Neural cell (in vitro differentiated cells): ENCODE results near the gene CXCR5. TPM values are rescaled to one million over a fixed set of nuclear protein-coding genes. Genes with fewer than 3 reads are reported as not detected.

ENCODE experiments used
- H2AFZ ChIP-seq: fragments of 200-600, 300-800 bp; sonication (generic), shearing (Covaris generic); 2 replicates; pipeline ENCODE4 v1.6.0; 2014; ENCODE audit warnings: low read depth, mild to moderate bottlenecking, antibody characterized with exemption, low read length, moderate library complexity
- H3F3A ChIP-seq: fragments of 200-600 bp; shearing (Covaris generic); 2 replicates; pipeline ENCODE4 v1.6.1; 2016; ENCODE audit warnings: mild to moderate bottlenecking, moderate library complexity, mixed read lengths, antibody characterized with exemption, low read length; ENCODE audit not compliant: insufficient read depth, poor library complexity, severe bottlenecking
- H3K27ac ChIP-seq: fragments of 200-600, 300-800 bp; sonication (generic), shearing (Covaris generic); 2 replicates; pipeline ENCODE4 v1.5.1; 2014; ENCODE audit warnings: mild to moderate bottlenecking, low read length, moderate library complexity
- H3K27me3 ChIP-seq: fragments of 300-800, 200-600 bp; sonication (generic), shearing (Covaris generic); 2 replicates; pipeline ENCODE4 v1.6.0; 2014; ENCODE audit warnings: mild to moderate bottlenecking, low read depth, low read length, moderate library complexity; ENCODE audit not compliant: insufficient read depth
- H3K36me3 ChIP-seq: fragments of 300-800, 200-600 bp; sonication (generic), shearing (Covaris generic); 2 replicates; pipeline ENCODE4 v1.5.1; 2014; ENCODE audit warnings: mild to moderate bottlenecking, antibody characterized with exemption, low read length, moderate library complexity; ENCODE audit not compliant: insufficient read depth
- H3K4me2 ChIP-seq: fragments of 300-800, 200-600 bp; sonication (generic), shearing (Covaris generic); 2 replicates; pipeline ENCODE4 v1.6.0; 2014; ENCODE audit warnings: mild to moderate bottlenecking, low read length
- H3K4me3 ChIP-seq: fragments of 300-800, 200-600 bp; sonication (generic), shearing (Covaris generic); 2 replicates; pipeline ENCODE4 v1.5.1; 2014; ENCODE audit warnings: mild to moderate bottlenecking, low read length, moderate library complexity
- H3K79me2 ChIP-seq: fragments of 200-600 bp; shearing (Covaris generic); replicated peaks from 2 replicates; pipeline ENCODE4 v1.6.0; 2014; ENCODE audit warnings: mild to moderate bottlenecking, low read length, moderate library complexity; ENCODE audit not compliant: insufficient read depth
- H3K9ac ChIP-seq: fragments of 300-800, 200-600 bp; sonication (generic), shearing (Covaris generic); 2 replicates; pipeline ENCODE4 v1.6.1; 2016; ENCODE audit warnings: mild to moderate bottlenecking, low read length, mixed read lengths
- H3K9me2 ChIP-seq: fragments of 200-600 bp; shearing (Covaris generic); 2 replicates; pipeline ENCODE4 v1.6.1; 2016; ENCODE audit warnings: mild to moderate bottlenecking, low read length, mixed read lengths; ENCODE audit not compliant: insufficient read depth
- H3K9me3 ChIP-seq: fragments of 200-600, 300-800 bp; sonication (generic), shearing (Covaris generic); 2 replicates; pipeline ENCODE4 v1.6.1; 2016; ENCODE audit warnings: mild to moderate bottlenecking, mixed run types, low read length, moderate library complexity, mixed read lengths
- H4K20me1 ChIP-seq: fragments of 200-600 bp; shearing (Covaris generic); 2 replicates; pipeline ENCODE4 v1.6.1; 2016; ENCODE audit warnings: mild to moderate bottlenecking, mixed run types; ENCODE audit not compliant: insufficient read depth
- EP300 ChIP-seq: fragments of 450-650 bp; conservative IDR thresholded peaks from 2 replicates; pipeline ENCODE4 v1.6.1; 2014; ENCODE audit warnings: antibody characterized with exemption, mild to moderate bottlenecking, moderate library complexity; ENCODE audit not compliant: poor library complexity, severe bottlenecking
- EZH2 ChIP-seq: fragments of 200-600, 300-800 bp; shearing (Covaris generic), sonication (generic); IDR thresholded peaks from 2 replicates; pipeline ENCODE4 v1.6.1; 2014; ENCODE audit warnings: antibody characterized with exemption, low read length, borderline replicate concordance, mild to moderate bottlenecking; ENCODE audit not compliant: insufficient read depth, poor library complexity, severe bottlenecking
- MXI1 ChIP-seq: fragments of 450-650 bp; conservative IDR thresholded peaks from 2 replicates; pipeline ENCODE4 v1.6.1; 2014; ENCODE audit warnings: antibody characterized with exemption, mild to moderate bottlenecking; ENCODE audit not compliant: poor library complexity, severe bottlenecking
- POLR2AphosphoS5 ChIP-seq: IDR thresholded peaks from 2 replicates; pipeline ENCODE4 v1.6.1; 2012
- RAD21 ChIP-seq: fragments of 450-650 bp; conservative IDR thresholded peaks from 2 replicates; pipeline ENCODE4 v1.6.1; 2014; ENCODE audit warnings: antibody characterized with exemption, mild to moderate bottlenecking, moderate library complexity
- SMC3 ChIP-seq: fragments of 450-650 bp; conservative IDR thresholded peaks from 2 replicates; pipeline ENCODE4 v1.6.1; 2014; ENCODE audit warnings: antibody characterized with exemption, mild to moderate bottlenecking, moderate library complexity; ENCODE audit not compliant: poor library complexity
- TAF1 ChIP-seq: IDR thresholded peaks from 2 replicates; pipeline ENCODE4 v1.6.1; 2012; ENCODE audit warnings: low read depth
- polyA plus RNA-seq: library from polyadenylated mRNA; depleted of rRNA; stranded (reverse); fragments of >200 nt; gene quantifications from 2 replicates; pipeline ENCODE4 v1.2.3, GENCODE V29; 2014
- TF ChIP-seq, protein P1 (sequence below): fragments of 450-650 bp; IDR thresholded peaks from 2 replicates; pipeline ENCODE4 v1.5.1; 2014; ENCODE audit warnings: antibody characterized with exemption, mild to moderate bottlenecking, moderate library complexity; ENCODE audit not compliant: poor library complexity, severe bottlenecking
- TF ChIP-seq, protein P2 (sequence below): IDR thresholded peaks from 2 replicates; pipeline ENCODE4 v1.6.1; 2012; ENCODE audit warnings: borderline replicate concordance

CXCR5 gene
- polyA plus RNA-seq, 1 donor from 2014 or later, result not detected

DNA sequence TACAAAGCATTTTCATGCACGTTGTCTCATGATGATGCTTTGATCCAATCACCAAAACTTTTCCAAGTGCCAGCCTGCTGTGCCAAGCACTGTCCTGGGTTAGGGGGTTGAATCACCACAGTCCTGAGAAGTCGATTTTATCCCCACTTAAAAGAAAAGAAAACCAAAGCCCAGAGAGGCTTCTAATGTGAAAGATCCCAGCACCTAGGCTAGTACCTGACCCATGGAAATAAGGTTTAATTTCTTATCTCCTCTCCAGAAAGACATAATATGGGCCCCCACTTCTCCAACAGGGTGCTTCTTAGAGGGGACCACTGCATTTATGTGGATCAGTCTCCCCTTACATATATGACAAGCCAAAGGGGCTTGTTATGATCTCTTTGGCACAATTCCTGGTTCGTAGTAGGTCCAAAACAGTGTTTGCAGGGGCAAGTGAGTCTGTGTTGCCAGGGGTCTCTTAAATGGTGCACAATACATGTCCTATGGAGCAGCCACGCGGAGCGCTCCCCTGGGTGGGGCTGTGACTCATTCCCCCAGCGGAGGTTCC lies 43.9 kb downstream of the CXCR5 start:
- H3K79me2 ChIP-seq, result peaks cover 26% of the 10 kb centered on the region
- peak overlapping the region; percentile 99 for H3K27ac ChIP-seq
- H3K36me3 ChIP-seq, result no peaks in the 10 kb centered on the region
- H3K27me3 ChIP-seq, result no peaks in the 10 kb centered on the region
- H3F3A ChIP-seq, result no peaks in the 10 kb centered on the region
- peak overlapping the region; percentile 99 for H3K4me3 ChIP-seq
- H3K9me3 ChIP-seq, result no peaks in the 10 kb centered on the region
- H3K9me2 ChIP-seq, result no peaks in the 10 kb centered on the region
- H3K9ac ChIP-seq, result peak overlapping the region; percentile 99
- H4K20me1 ChIP-seq, result peaks cover 20% of the 10 kb centered on the region
- H2AFZ ChIP-seq, result no peak overlapping the region
- H3K4me2 ChIP-seq, result peak overlapping the region; percentile 73
- TF ChIP-seq TAF1 (no peak), EP300 (no peak), POLR2AphosphoS5 (no peak), MXI1 (no peak), SMC3 (no peak), EZH2 (no peak), RAD21 (no peak)
- TF ChIP-seq, protein P1, sequence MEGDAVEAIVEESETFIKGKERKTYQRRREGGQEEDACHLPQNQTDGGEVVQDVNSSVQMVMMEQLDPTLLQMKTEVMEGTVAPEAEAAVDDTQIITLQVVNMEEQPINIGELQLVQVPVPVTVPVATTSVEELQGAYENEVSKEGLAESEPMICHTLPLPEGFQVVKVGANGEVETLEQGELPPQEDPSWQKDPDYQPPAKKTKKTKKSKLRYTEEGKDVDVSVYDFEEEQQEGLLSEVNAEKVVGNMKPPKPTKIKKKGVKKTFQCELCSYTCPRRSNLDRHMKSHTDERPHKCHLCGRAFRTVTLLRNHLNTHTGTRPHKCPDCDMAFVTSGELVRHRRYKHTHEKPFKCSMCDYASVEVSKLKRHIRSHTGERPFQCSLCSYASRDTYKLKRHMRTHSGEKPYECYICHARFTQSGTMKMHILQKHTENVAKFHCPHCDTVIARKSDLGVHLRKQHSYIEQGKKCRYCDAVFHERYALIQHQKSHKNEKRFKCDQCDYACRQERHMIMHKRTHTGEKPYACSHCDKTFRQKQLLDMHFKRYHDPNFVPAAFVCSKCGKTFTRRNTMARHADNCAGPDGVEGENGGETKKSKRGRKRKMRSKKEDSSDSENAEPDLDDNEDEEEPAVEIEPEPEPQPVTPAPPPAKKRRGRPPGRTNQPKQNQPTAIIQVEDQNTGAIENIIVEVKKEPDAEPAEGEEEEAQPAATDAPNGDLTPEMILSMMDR, result no peak
- TF ChIP-seq, protein P2, sequence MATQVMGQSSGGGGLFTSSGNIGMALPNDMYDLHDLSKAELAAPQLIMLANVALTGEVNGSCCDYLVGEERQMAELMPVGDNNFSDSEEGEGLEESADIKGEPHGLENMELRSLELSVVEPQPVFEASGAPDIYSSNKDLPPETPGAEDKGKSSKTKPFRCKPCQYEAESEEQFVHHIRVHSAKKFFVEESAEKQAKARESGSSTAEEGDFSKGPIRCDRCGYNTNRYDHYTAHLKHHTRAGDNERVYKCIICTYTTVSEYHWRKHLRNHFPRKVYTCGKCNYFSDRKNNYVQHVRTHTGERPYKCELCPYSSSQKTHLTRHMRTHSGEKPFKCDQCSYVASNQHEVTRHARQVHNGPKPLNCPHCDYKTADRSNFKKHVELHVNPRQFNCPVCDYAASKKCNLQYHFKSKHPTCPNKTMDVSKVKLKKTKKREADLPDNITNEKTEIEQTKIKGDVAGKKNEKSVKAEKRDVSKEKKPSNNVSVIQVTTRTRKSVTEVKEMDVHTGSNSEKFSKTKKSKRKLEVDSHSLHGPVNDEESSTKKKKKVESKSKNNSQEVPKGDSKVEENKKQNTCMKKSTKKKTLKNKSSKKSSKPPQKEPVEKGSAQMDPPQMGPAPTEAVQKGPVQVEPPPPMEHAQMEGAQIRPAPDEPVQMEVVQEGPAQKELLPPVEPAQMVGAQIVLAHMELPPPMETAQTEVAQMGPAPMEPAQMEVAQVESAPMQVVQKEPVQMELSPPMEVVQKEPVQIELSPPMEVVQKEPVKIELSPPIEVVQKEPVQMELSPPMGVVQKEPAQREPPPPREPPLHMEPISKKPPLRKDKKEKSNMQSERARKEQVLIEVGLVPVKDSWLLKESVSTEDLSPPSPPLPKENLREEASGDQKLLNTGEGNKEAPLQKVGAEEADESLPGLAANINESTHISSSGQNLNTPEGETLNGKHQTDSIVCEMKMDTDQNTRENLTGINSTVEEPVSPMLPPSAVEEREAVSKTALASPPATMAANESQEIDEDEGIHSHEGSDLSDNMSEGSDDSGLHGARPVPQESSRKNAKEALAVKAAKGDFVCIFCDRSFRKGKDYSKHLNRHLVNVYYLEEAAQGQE, result no peak

DNA sequence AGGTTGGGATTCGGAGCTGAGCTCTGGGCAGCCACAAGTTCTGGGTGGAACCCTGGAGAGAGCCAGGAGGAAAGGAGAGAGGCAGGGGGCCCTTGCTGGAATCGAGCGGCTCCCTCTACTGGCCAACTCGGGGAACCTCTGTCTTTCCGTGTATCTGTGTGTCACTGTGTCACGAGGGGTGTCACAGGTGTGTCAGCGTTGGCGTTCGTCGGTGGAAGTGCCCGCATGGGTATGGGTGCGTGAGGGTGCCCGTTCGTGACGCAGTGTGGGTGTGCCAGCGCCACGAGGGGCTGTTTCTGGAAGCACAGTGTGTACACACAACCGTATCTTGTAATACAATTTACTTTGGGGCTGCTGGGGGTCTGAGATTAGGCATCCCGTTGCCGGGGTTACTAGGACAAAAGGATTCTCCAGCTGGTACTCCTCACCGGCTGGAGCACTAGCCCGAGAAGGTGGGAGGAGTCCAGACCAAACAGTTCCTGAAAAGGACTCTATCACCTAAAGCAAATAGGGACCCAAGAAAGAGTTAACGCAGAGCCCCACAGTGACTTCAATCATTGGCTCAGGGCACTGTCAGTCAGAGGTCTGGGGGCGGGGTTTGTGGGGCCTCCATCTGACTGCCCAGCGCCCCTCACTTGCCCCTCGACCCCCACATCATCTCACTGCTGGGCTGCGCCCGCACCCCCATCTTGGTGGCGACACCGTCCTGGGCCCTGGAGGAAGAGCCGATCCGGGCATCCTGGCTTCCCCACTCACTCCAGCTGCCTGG lies 44.6 kb downstream of the CXCR5 start:
- Histone ChIP-seq H3F3A (no peaks in the 10 kb centered on the region), H3K27ac (peak overlapping the region; percentile 99), H3K9me2 (no peaks in the 10 kb centered on the region), H2AFZ (peak overlapping the region; percentile 73), H3K36me3 (no peaks in the 10 kb centered on the region), H3K27me3 (no peaks in the 10 kb centered on the region), H3K9ac (peak overlapping the region; percentile 99), H3K4me3 (peak overlapping the region; percentile 99), H3K4me2 (peak overlapping the region; percentile 99), H3K79me2 (peaks cover 20% of the 10 kb centered on the region), H3K9me3 (no peaks in the 10 kb centered on the region), H4K20me1 (peaks cover 15% of the 10 kb centered on the region)
- TF ChIP-seq RAD21 (peak; percentile 77), MXI1 (peak; percentile 87), TAF1 (peak; percentile 59), EP300 (peak; percentile 76), EZH2 (no peak), POLR2AphosphoS5 (peak; percentile 93), SMC3 (peak; percentile 85)
- TF ChIP-seq, protein P1, result peak; percentile 98
- TF ChIP-seq, protein P2, result peak; percentile 42
